IMR-90 (cell line): ENCODE results near the gene GRIN2A. TPM values are rescaled to one million over a fixed set of nuclear protein-coding genes. Genes with fewer than 3 reads are reported as not detected.

Experiments used
- ATAC-seq: fragments of 200-7000 bp; cut with Tn5 transposase; 2 replicates; pipeline ENCODE4 v1.9.1; 2020; ENCODE audit warnings: low read depth, mild to moderate bottlenecking, moderate library complexity
- BruUV-seq: library from RNA; stranded (reverse); fragments of 400-500 nt; replicated peaks from 2 replicates; lab custom pipeline; 2021; lab: Mats Ljungman, UMichigan
- CTCF ChIA-PET: fragments of 300-600 bp; formaldehyde crosslinking; extraction: SDS; loops from one replicate; lab custom pipeline; 2021; ENCODE audit warnings: antibody characterized with exemption; lab: Yijun Ruan, JAX
- POLR2A ChIA-PET: fragments of 300-600 bp; sonication (Branson Sonifier 250); formaldehyde crosslinking; loops from one replicate; lab custom pipeline; 2022; ENCODE audit warnings: antibody characterized with exemption; ENCODE audit not compliant: unreplicated experiment; lab: Charles Lee
- DNase-seq: peaks from one replicate; pipeline ENCODE4 v3.0.0; 2013
- H2AFZ ChIP-seq: replicated peaks from 2 replicates; pipeline ENCODE3; 2013; ENCODE audit warnings: low read length, mild to moderate bottlenecking; ENCODE audit not compliant: poor library complexity
- H2AK5ac ChIP-seq: 2 replicates; pipeline ENCODE4 v1.6.1; 2013; ENCODE audit warnings: low read depth, low read length, inconsistent platforms
- H2AK9ac ChIP-seq: replicated peaks from 2 replicates; pipeline ENCODE3; 2013; ENCODE audit warnings: mild to moderate bottlenecking, low read depth, low read length, moderate library complexity; ENCODE audit not compliant: poor library complexity
- H2BK120ac ChIP-seq: 2 replicates; pipeline ENCODE4 v1.6.1; 2013; ENCODE audit warnings: low read depth, low read length, inconsistent platforms
- H2BK15ac ChIP-seq: 3 replicates; pipeline ENCODE4 v1.6.1; 2013; ENCODE audit warnings: low read depth, low read length, inconsistent platforms
- H2BK20ac ChIP-seq: 2 replicates; pipeline ENCODE4 v1.6.1; 2013; ENCODE audit warnings: low read depth, mild to moderate bottlenecking, inconsistent platforms, low read length, moderate library complexity
- H2BK5ac ChIP-seq: 2 replicates; pipeline ENCODE4 v1.6.1; 2013; ENCODE audit warnings: mild to moderate bottlenecking, low read depth, low read length, inconsistent platforms; ENCODE audit not compliant: poor library complexity, severe bottlenecking
- H3K14ac ChIP-seq: replicated peaks from 2 replicates; pipeline ENCODE4 v1.6.1; 2013; ENCODE audit warnings: low read depth, low read length, inconsistent platforms
- H3K18ac ChIP-seq: 2 replicates; pipeline ENCODE4 v1.6.1; 2013; ENCODE audit warnings: low read depth, low read length, control low read depth
- H3K23ac ChIP-seq: 2 replicates; pipeline ENCODE4 v1.6.1; 2013; ENCODE audit warnings: low read depth, low read length, inconsistent platforms
- H3K27ac ChIP-seq: 2 replicates; pipeline ENCODE4 v1.5.1; 2013; ENCODE audit warnings: mild to moderate bottlenecking, control low read depth, low read length; ENCODE audit not compliant: insufficient read depth
- H3K27me3 ChIP-seq: 2 replicates; pipeline ENCODE4 v1.6.1; 2013; ENCODE audit warnings: low read length; ENCODE audit not compliant: control insufficient read depth, insufficient read depth
- H3K36me3 ChIP-seq: 2 replicates; pipeline ENCODE4 v1.6.1; 2013; ENCODE audit warnings: low read length, mixed read lengths; ENCODE audit not compliant: control insufficient read depth, insufficient read depth
- H3K4ac ChIP-seq: 2 replicates; pipeline ENCODE4 v1.6.1; 2013; ENCODE audit warnings: low read depth, low read length, inconsistent platforms
- H3K4me1 ChIP-seq: 2 replicates; pipeline ENCODE4 v1.6.1; 2013; ENCODE audit warnings: low read length, mixed read lengths; ENCODE audit not compliant: control insufficient read depth, insufficient read depth
- H3K4me2 ChIP-seq: 2 replicates; pipeline ENCODE4 v1.6.1; 2013; ENCODE audit warnings: low read depth, mild to moderate bottlenecking, control low read depth, low read length, moderate library complexity
- H3K4me3 ChIP-seq: 2 replicates; pipeline ENCODE4 v1.5.1; 2013; ENCODE audit warnings: low read depth, mild to moderate bottlenecking, control low read depth, low read length, moderate library complexity; ENCODE audit not compliant: insufficient read depth
- H3K56ac ChIP-seq: 2 replicates; pipeline ENCODE4 v1.6.1; 2013; ENCODE audit warnings: low read length, inconsistent platforms; ENCODE audit not compliant: insufficient read depth; ENCODE audit errors: extremely low read depth
- H3K79me1 ChIP-seq, 2 experiments: 2 replicates each; pipeline ENCODE4 v1.6.1; 2013; ENCODE audit warnings: low read length in 2 of 2, inconsistent platforms in 1 of 2, low read depth in 1 of 2
- H3K9ac ChIP-seq: 2 replicates; pipeline ENCODE4 v1.6.1; 2013; ENCODE audit warnings: low read depth, low read length, control low read depth
- H3K9me1 ChIP-seq: 2 replicates; pipeline ENCODE4 v1.6.1; 2013; ENCODE audit warnings: low read length, inconsistent platforms; ENCODE audit not compliant: insufficient read depth
- H3K9me3 ChIP-seq: 2 replicates; pipeline ENCODE4 v1.6.1; 2013; ENCODE audit warnings: low read length; ENCODE audit not compliant: control insufficient read depth, insufficient read depth
- H4K20me1 ChIP-seq: 2 replicates; pipeline ENCODE4 v1.6.1; 2013; ENCODE audit warnings: low read length, inconsistent platforms; ENCODE audit not compliant: insufficient read depth
- H4K5ac ChIP-seq: 2 replicates; pipeline ENCODE4 v1.6.1; 2013; ENCODE audit warnings: mild to moderate bottlenecking, low read depth, low read length, control low read depth
- H4K8ac ChIP-seq, 2 experiments: 2 replicates each; pipeline ENCODE4 v1.6.1; 2013; ENCODE audit warnings: low read depth in 2 of 2, low read length in 2 of 2, control low read depth in 1 of 2, inconsistent platforms in 1 of 2
- H4K91ac ChIP-seq: 2 replicates; pipeline ENCODE4 v1.6.1; 2013; ENCODE audit warnings: low read depth, low read length, inconsistent platforms; ENCODE audit not compliant: insufficient read depth
- BHLHE40 ChIP-seq: fragments of 150-350 bp; IDR thresholded peaks from 2 replicates; pipeline ENCODE4 v1.6.1; 2016; ENCODE audit warnings: mild to moderate bottlenecking, low read depth, low read length
- CEBPB ChIP-seq: IDR thresholded peaks from 2 replicates; pipeline ENCODE4 v1.6.1; 2012; ENCODE audit warnings: low read depth, low read length, improper control_type of control experiment
- CHD1 ChIP-seq: IDR thresholded peaks from 2 replicates; pipeline ENCODE4 v1.6.1; 2012; ENCODE audit warnings: low read depth, low read length, improper control_type of control experiment
- CTCF ChIP-seq: conservative IDR thresholded peaks from 2 replicates; pipeline ENCODE4 v1.5.1; 2012; ENCODE audit warnings: mild to moderate bottlenecking, low read depth, low read length, improper control_type of control experiment
- ELK1 ChIP-seq: fragments of 150-350 bp; IDR thresholded peaks from 2 replicates; pipeline ENCODE4 v1.6.1; 2016; ENCODE audit warnings: low read depth, mild to moderate bottlenecking, low read length, moderate library complexity, borderline replicate concordance
- FOS ChIP-seq: fragments of 150-350 bp; IDR thresholded peaks from 2 replicates; pipeline ENCODE4 v1.6.1; 2016; ENCODE audit warnings: low read depth, low read length
- MAZ ChIP-seq: IDR thresholded peaks from 2 replicates; pipeline ENCODE4 v1.6.1; 2012; ENCODE audit warnings: low read depth, mild to moderate bottlenecking, low read length, improper control_type of control experiment, moderate library complexity, borderline replicate concordance
- NFE2L2 ChIP-seq: fragments of 150-350 bp; IDR thresholded peaks from 2 replicates; pipeline ENCODE4 v1.6.1; 2016; ENCODE audit warnings: low read depth, mild to moderate bottlenecking, low read length
- RAD21 ChIP-seq: IDR thresholded peaks from 2 replicates; pipeline ENCODE4 v1.6.1; 2012; ENCODE audit warnings: low read length, improper control_type of control experiment
- RCOR1 ChIP-seq: IDR thresholded peaks from 2 replicates; pipeline ENCODE4 v1.6.1; 2012; ENCODE audit warnings: mild to moderate bottlenecking, low read length, improper control_type of control experiment; ENCODE audit not compliant: insufficient replicate concordance
- RFX5 ChIP-seq: IDR thresholded peaks from 2 replicates; pipeline ENCODE4 v1.8.0; 2012; ENCODE audit warnings: low read depth, mild to moderate bottlenecking, low read length, moderate library complexity
- SMC3 ChIP-seq: fragments of 150-350 bp; IDR thresholded peaks from 2 replicates; pipeline ENCODE4 v1.6.1; 2016; ENCODE audit warnings: low read depth, mild to moderate bottlenecking, antibody characterized with exemption, low read length, moderate library complexity
- USF2 ChIP-seq: fragments of 150-350 bp; IDR thresholded peaks from 2 replicates; pipeline ENCODE4 v1.6.1; 2017; ENCODE audit warnings: mild to moderate bottlenecking, antibody characterized with exemption, low read length, low read depth
- WGBS, 2 experiments: methylation state at CpG; one replicate each; pipeline versions ENCODE4 v1.1.5 to v1.1.7; 2013; ENCODE audit warnings: missing lambda C conversion rate in 2 of 2; ENCODE audit not compliant: insufficient read length in 1 of 2; ENCODE audit errors: extremely low coverage in 2 of 2; 5-methylcytosine and 5-hydroxymethylcytosine counted together
- dilution Hi-C: fragments of 300-500 bp; cut with HindIII; formaldehyde crosslinking; loops from one replicate; pipeline ENCODE4 v1.14.3; 2018; ENCODE audit warnings: low sequenced_read_pairs; ENCODE audit not compliant: unreplicated experiment
- in situ Hi-C: fragments of 300-500 bp; cut with MboI; formaldehyde crosslinking; loops from 3 replicates; pipeline ENCODE4 v1.14.3; 2019; ENCODE audit warnings: low sequenced_read_pairs, inconsistent platforms, mixed read lengths
- intact Hi-C: fragments of 100-400 bp; cut with micrococcal nuclease; formaldehyde crosslinking; loops from 2 replicates; pipeline ENCODE4 v1.10.0; 2022
- polyA plus RNA-seq, 3 experiments: library from polyadenylated mRNA; depleted of rRNA; stranded (reverse); fragments of >200 nt; gene quantifications; 2 replicates each; pipeline ENCODE4 v1.2.3, GENCODE V29; 2012; ENCODE audit warnings: low replicate concordance in 1 of 3
- total RNA-seq: library from RNA; depleted of rRNA; stranded (reverse); fragments of >200 nt; gene quantifications from 2 replicates; pipeline ENCODE4 v1.2.3, GENCODE V29; 2012

Gene GRIN2A
- total and polyA plus RNA-seq, 2 of the 4 experiments (the other 2 are of a cell fraction), result under 0.01 TPM; not detected in 1

GRCh38 chr16:9906218-9906617 is 276.0 kb downstream of the GRIN2A start:
- DNase-seq (no peak), ATAC-seq (no peak)
- Histone ChIP-seq H2BK15ac (no peak overlapping the region), H3K9me1 (no peaks in the 10 kb centered on the region), H4K91ac (no peak overlapping the region), H3K4me3 (no peak overlapping the region), H3K79me1 (no peaks in the 10 kb centered on the region), H3K56ac (no peak overlapping the region), H3K9me3 (peaks cover 12% of the 10 kb centered on the region), H3K18ac (no peak overlapping the region), H3K27ac (no peak overlapping the region), H4K8ac (no peak overlapping the region), H4K5ac (no peak overlapping the region), H3K36me3 (no peaks in the 10 kb centered on the region), H3K4ac (no peak overlapping the region), H3K4me1 (no peaks in the 10 kb centered on the region), H2AK5ac (no peak overlapping the region), H3K9ac (no peak overlapping the region), H3K14ac (no peak overlapping the region), H2BK5ac (no peak overlapping the region), H3K27me3 (no peaks in the 10 kb centered on the region), H2BK120ac (no peak overlapping the region), H2AFZ (no peak overlapping the region), H3K23ac (no peak overlapping the region), H3K4me2 (no peak overlapping the region), H4K20me1 (no peaks in the 10 kb centered on the region), H2BK20ac (no peak overlapping the region), H2AK9ac (no peak overlapping the region)
- intact Hi-C loops, result no loop called here
- no TSS peak for BruUV-seq
- dilution Hi-C loops, result no loop called here
- no CpG with 5 or more reads among the region's 3 CpGs for WGBS, 2 experiments
- in situ Hi-C loops, result no loop called here
- ChIA-PET POLR2A (no interaction called here), CTCF (no interaction called here)
- no peak for TF ChIP-seq MAZ
- no peak for TF ChIP-seq CEBPB
- TF ChIP-seq BHLHE40, result no peak
- no peak for TF ChIP-seq CHD1
- TF ChIP-seq FOS, result no peak
- TF ChIP-seq RCOR1, result no peak
- no peak for TF ChIP-seq NFE2L2
- TF ChIP-seq RFX5, result no peak
- TF ChIP-seq ELK1, result no peak
- TF ChIP-seq RAD21, result no peak
- no peak for TF ChIP-seq USF2
- TF ChIP-seq SMC3, result no peak
- no peak for TF ChIP-seq CTCF
